H7 (cell line): Measurements from ENCODE around the gene ASB13. TPM values are rescaled to one million over a fixed set of nuclear protein-coding genes. Genes with fewer than 3 reads are reported as not detected.
A peak's percentile ranks its signal among the peaks of the same experiment; 100 is the strongest.

Source experiments
- DNase-seq: peaks from one replicate; pipeline ENCODE4 v3.0.0; 2012
- H3K27me3 ChIP-seq: 2 replicates; pipeline ENCODE4 v1.6.0; 2011; ENCODE audit warnings: mild to moderate bottlenecking, low read length; ENCODE audit not compliant: control insufficient read depth, insufficient read depth
- H3K36me3 ChIP-seq: replicated peaks from 2 replicates; pipeline ENCODE4 v1.5.1; 2011; ENCODE audit warnings: low read length; ENCODE audit not compliant: control insufficient read depth, insufficient read depth
- H3K4me3 ChIP-seq: 2 replicates; pipeline ENCODE4 v1.5.1; 2011; ENCODE audit warnings: low read depth, mild to moderate bottlenecking, control low read depth, low read length, moderate library complexity; ENCODE audit not compliant: insufficient read depth
- total RNA-seq: library from RNA; depleted of rRNA; stranded (reverse); fragments of >200 nt; shearing (Covaris generic); gene quantifications from 2 replicates; pipeline ENCODE4 v1.2.3, GENCODE V29; 2014

Gene ASB13
- total RNA-seq, 1 experiment from 2014 or later, result 22.3 TPM

DNA sequence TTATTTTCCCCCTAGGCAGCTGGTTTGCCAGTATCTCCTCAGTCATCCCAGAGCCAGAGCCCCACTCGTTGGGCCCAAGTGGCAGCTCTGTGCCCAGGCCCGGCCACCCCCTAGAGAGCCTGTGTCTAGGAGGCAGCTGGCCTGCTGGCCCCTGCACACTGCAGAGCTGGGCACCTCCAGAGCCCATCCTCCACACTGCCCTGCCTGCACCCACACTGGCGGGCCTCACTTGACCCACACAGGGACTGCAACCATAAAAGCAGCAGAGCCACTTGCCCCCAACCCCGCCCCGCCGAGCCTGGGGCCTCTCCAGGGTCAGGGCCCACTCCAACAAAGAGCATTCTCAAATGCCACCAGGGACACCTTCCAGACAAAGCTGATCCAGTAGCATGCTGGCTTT, 5.4 kb downstream of the ASB13 start:
- no peaks in the 10 kb centered on the region; the same call in 1 of the 2 replicates for H3K36me3 ChIP-seq
- no peak for DNase-seq
- H3K27me3 ChIP-seq, result no peaks in the 10 kb centered on the region; the same call in 1 of the 2 replicates
- no peak overlapping the region for H3K4me3 ChIP-seq

DNA sequence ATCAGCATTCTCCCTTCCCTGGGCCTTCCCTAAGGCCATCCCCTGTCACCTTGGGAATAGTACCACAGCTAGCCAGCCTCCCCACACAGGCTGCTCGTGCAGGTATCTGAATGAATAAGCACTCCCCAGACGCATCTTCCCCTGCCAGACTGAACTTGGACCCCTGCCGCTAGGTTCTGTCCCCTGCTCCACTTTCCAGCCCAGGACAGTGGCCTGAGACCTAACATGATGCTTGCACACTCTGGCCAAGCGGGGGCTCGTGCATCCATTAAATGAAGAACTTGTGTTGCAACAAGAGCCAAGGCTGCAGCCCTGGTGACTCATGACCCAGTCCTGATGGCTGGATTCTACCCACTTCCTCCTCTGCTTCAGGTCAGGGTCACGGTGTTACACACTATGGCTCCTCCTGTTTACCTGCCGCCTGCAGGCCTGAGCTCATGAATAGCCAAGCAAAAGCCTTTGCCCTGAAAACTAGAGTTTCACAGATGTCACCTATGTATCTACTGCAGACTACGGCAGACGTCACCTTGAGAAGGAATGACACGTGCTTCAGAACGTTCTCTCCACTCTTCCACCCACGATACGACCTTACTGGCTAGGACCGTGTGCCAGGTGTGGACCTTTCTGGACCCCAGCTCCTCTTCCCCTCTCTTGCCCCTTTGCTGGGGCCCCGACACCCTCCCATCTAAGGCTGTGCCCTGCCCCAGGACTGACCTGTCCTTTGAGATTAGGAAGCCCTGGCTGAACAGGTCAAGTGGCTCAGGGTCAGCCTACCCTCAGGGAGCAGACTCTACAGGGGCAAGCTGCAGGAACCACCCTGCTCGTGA, 6.5 kb downstream of the ASB13 start:
- Histone ChIP-seq H3K27me3 (no peaks in the 10 kb centered on the region), H3K4me3 (no peak overlapping the region), H3K36me3 (no peaks in the 10 kb centered on the region; the same call in 1 of the 2 replicates)
- no peak for DNase-seq

DNA sequence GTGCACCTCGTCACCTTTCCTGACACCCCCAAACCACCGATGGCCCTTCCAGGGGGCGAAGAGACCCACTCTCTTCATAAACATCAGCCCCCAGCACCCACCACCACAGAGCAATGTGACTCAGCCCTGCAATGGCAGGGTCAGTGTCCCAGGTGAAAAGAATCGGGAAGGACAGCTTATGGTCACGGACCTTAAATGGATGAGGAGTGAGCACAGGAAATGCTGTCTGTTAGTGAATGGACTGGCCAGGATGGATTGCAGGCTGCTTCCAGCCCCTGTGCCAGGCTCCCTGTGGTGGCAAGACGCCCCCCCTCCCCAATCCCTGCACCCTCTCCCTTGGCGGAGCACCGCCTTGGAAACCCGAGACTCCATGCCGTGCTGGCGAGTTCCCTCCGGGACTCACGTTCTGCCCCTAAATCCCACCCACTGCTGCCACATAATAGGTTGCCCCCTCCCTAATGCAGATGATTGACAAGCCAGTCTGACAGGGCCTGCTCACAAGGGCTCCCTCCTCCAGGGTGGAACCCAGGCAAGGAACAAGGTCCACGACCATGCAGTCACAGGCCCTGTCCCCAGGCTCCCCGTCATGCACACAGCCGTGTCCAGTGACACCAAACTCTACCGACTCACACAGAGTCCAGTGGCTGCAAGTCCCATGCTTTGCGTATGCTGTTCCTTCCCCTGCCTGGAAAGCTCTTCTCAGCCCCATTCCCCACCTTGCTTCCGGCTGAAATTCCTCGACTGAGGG, 7.3 kb downstream of the ASB13 start:
- H3K27me3 ChIP-seq, result no peaks in the 10 kb centered on the region
- H3K4me3 ChIP-seq, result peak overlapping the region; percentile 6; the same call in 1 of the 2 replicates
- peak; percentile 75 for DNase-seq
- no peaks in the 10 kb centered on the region; the same call in 1 of the 2 replicates for H3K36me3 ChIP-seq

DNA sequence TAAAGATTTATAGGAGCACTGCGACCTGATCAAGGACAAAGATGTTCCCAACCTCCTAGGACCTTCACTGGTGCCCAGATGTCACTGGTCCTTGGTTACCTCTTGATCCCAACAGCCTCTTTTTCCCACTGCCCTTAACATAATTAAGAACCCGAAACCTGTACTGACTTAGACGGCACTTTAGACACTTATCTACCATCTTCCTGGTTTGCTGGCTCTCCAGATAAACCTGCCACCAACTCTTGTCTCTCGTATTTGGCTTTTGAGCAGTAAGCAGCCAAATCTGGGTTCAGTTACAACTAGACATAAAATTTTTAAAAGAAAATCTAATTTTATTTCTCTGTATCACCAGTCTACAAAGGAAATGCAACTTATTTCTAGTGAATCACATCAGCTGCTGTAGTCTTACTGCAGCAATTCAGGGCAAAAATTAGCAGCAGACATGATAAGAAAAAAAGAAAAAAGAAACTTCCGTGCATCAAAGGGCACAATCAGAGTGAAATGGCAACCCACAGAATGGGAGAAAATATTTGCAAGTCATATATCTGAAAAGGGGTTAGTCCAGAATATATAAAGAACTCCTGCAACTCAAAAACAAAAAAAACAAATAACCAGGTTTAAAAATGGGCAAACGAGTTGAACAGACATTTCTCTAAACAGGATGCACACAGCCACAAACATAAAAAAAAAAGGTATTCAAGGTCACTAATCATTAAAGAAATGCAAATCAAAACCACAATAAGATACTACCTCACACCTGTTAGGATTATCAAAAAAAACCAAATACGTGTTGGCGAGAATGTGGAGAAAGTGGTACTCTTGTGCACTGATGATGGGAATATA, 9.4 kb downstream of the ASB13 start:
- Histone ChIP-seq H3K36me3 (no peaks in the 10 kb centered on the region; the same call in 1 of the 2 replicates), H3K4me3 (no peak overlapping the region), H3K27me3 (no peaks in the 10 kb centered on the region)
- no peak for DNase-seq

DNA sequence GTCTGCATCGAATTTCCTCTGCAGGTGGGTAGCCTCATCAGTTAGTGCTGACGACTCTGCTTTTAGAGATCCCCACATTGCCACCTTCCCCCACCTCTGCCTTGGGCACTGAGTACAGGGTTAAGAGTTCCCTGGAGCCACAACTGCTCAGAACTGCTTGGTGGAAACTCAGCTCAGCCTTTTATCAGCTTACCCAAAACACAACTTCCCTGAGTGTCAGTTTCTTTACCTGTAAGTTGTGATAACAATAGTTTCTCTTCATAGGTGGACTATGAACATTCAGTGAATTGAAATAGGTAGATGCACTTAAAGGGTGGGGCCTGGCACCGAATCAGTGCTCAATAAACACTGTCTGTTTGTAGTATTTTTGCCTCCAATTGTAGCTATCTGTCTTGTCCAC, 11.3 kb downstream of the ASB13 start:
- Histone ChIP-seq H3K36me3 (peaks cover 5% of the 10 kb centered on the region; the same call in 1 of the 2 replicates), H3K27me3 (no peaks in the 10 kb centered on the region), H3K4me3 (no peak overlapping the region)
- no peak for DNase-seq

DNA sequence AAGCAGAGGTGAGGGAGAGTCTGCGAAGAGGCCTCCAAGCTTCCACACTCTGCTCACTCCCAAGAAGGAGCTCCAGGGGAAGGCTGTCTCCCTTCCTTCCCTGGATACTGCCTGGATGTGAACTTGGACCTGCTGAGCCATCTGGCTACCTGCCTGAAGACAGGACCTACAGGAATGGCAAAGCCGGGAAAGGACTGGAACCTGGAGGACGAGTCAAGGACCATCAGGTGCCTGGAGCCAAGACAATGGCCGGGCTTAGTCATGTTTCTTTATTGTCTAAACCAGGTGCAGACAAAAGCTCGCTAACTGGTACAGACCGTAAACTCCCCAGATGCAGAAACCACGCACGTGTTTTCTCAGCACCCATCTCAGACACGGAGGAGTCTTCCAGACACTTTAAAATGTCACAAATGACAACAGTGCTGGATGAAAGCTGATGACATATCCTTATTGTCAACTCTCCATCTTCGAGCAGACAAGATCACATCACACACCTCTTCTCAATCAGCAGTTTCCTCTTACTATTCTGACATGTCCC, 12.1 kb downstream of the ASB13 start:
- Histone ChIP-seq H3K4me3 (no peak overlapping the region), H3K27me3 (no peaks in the 10 kb centered on the region), H3K36me3 (peaks cover 5% of the 10 kb centered on the region; the same call in 1 of the 2 replicates)
- DNase-seq, result no peak

DNA sequence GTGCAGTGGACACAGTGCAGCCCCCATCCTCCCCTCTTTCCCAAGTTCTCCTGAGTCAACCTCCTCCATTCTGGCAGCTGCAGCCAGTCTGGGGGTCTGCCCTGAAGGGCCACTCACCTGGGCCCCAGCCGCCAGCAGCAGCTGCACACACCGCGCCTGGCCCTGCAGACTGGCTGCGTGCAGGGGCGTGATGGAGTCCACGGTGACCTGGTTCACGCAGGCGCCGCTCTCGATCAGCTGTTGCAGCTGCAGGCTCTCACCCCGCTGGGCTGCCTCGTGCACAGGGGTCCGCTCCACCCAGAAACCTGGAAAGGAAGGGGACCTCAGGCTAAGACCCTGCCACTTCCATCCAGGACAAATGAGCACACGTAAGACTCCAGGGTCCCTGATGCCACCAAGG, 13.6 kb downstream of the ASB13 start:
- H3K27me3 ChIP-seq, result no peaks in the 10 kb centered on the region
- no peak overlapping the region for H3K4me3 ChIP-seq
- DNase-seq, result no peak
- H3K36me3 ChIP-seq, result peaks cover 7% of the 10 kb centered on the region

DNA sequence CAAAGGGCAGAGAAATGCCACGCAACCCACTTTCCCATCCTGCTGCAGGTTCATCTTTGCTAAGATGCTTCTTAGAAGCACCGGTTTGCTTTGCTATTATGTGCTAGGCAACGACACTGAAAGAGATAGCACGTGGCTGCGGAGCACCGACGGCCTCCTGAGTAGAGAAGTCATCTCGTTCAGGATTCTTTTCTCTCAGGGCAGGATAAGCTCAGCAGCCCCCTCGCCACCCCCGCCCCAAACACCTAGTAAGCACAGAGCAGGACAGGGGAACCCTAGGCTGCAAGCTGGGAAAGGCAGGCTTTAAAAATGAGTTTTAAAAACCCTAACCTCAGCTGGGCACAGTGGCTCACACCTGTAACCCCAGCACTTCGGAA, 15.0 kb downstream of the ASB13 start:
- Histone ChIP-seq H3K27me3 (no peaks in the 10 kb centered on the region), H3K36me3 (peaks cover 7% of the 10 kb centered on the region), H3K4me3 (no peak overlapping the region)
- no peak for DNase-seq

DNA sequence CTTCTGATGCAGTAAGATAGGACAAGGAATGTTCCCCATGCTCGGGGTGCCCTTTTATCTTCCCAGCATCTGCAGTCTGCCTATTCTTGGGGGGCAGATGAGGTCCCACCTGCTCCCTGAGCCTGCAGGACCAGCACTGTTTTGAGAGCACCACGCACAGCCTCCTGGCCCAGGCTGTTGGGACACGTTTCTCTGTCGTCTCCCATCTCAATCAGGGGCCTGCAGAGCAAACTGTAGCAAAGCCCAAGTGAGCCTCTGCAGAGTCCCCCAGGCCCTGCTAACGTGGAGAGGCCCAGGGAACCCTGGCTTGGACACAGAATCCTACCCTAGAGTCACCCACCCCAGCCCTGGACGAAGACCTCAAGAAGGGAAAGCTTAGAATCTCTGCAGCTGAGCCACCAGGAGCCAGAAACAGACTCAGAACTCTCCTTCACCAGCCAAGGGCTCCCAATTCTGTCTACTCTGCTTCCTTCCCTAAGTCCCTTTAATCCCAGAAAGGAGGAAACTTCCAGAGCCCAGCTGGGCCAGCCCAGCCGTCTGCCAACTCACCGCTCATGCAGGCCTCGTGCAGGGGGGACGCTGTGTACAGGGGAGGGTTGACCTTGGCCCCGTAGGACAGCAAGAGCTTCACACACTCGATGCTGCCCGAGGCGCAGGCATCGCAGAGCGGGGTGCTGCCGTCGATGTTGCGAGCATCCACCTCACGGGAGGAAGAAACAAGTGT, 15.6 kb downstream of the ASB13 start:
- Histone ChIP-seq H3K4me3 (no peak overlapping the region), H3K36me3 (peaks cover 7% of the 10 kb centered on the region), H3K27me3 (no peaks in the 10 kb centered on the region)
- no peak for DNase-seq

DNA sequence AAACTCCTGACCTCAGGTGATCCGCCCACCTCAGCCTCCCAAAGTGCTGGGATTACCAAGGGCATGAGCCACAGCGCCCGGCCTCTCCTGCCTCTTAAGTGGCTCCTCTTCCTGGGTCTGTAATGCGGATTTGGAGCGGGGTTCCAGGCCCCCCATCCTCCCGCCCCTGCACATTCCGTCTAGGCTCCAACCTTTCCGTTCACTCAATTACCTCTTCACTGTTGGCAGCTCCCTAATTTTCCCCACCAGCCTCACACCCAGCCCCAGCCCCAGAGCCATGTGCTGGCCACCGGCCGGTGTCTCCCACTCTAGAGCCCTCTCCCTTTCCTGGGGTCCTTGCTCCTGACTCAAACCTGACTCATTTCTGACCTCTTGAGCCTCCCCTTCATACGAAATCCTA, 16.6 kb downstream of the ASB13 start:
- no peak overlapping the region for H3K4me3 ChIP-seq
- peaks cover 7% of the 10 kb centered on the region for H3K36me3 ChIP-seq
- H3K27me3 ChIP-seq, result no peaks in the 10 kb centered on the region
- DNase-seq, result no peak

DNA sequence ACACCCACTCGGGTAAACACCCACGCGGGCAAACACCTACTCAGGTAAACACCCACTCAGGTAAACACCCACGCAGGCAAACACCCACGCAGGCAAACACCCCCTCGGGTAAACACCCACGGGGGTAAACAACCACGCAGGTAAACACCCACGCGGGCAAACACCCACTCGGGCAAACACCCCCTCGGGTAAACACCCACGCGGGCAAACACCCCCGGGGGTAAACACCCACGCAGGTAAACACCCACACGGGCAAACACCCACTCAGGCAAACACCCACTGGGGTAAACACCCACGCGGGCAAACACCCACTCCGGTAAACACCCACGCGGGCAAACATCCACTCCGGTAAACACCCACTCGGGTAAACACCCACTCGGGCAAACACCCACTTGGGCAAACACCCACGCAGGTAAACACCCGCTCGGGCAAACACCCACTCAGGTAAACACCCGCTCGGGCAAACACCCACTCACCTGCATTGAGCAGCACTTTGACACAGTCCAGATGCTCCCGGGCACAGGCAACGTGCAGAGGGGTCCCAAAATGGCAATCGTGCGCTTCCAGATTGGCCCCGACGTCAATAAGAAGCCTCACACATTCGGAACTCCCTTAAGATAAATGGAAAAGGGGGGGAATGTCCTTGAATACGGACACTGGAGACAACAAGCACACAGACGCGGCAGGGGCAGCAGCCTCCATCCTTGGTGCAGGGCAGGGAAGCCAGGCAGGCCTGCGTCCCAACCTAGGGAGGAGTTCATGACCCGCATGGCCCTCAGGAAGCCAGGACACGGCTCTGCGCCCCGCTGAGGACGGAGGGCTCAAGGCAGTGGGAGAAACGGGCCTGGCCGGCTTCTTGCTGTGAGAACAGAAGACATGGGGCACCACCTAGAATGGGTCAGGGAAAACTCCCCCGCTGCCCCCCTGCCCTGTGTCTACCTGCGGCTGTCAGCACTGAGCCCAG, 17.6 kb downstream of the ASB13 start:
- no peaks in the 10 kb centered on the region for H3K27me3 ChIP-seq
- H3K4me3 ChIP-seq, result no peak overlapping the region
- H3K36me3 ChIP-seq, result peaks cover 9% of the 10 kb centered on the region
- DNase-seq, result peak; percentile 75

DNA sequence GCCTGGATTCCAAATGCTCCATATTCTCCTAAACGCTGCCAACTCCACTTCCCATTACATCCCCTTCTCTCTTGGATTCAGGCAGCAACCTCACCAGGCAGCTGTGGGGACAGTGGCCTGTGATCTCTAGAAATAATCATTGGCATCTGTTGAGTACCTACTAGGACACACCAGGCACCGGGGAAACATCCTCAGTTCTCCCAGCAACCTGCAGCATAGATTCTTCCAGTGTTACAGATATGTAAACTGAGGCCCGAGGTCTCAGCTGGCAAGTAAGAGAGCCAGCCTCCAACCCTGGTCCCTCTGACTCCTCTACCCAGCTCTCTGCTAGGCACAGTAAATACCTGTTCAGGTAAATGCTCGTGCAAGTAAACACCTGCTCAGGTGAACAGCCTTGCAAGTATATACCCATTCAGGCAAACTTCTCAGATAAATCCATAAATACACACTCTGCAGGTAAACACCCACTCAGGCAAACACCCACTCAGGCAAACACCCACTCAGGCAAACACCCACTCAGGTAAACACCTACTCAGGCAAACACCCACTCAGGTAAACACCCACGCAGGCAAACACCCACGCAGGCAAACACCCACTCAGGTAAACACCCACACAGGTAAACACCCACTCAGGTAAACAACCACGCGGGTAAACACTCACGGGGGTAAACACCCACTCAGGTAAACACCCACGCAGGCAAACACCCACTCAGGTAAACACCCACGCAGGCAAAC, 18.7 kb downstream of the ASB13 start:
- no peak for DNase-seq
- no peaks in the 10 kb centered on the region for H3K27me3 ChIP-seq
- no peak overlapping the region for H3K4me3 ChIP-seq
- peaks cover 9% of the 10 kb centered on the region for H3K36me3 ChIP-seq
